Mesendoderm (in vitro differentiated cells): ENCODE measurements around the gene USH2A.
"Not testable (repeated sequence)": the region's sequence is repeated elsewhere in the genome, so short reads cannot be mapped to it uniquely, and the experiment has no call there.

Experiments
- DNase-seq: peaks from one replicate; pipeline ENCODE4 v3.0.0; 2013
- H2AK5ac ChIP-seq: 2 replicates; pipeline ENCODE4 v1.6.1; 2013; ENCODE audit warnings: low read length, inconsistent platforms
- H2BK120ac ChIP-seq: 2 replicates; pipeline ENCODE4 v1.6.1; 2013; ENCODE audit warnings: low read depth, mild to moderate bottlenecking, low read length, moderate library complexity, mixed read lengths
- H2BK15ac ChIP-seq: replicated peaks from 2 replicates; pipeline ENCODE4 v1.6.1; 2013; ENCODE audit warnings: low read depth, mild to moderate bottlenecking, moderate library complexity
- H2BK5ac ChIP-seq: 2 replicates; pipeline ENCODE4 v1.6.1; 2013; ENCODE audit warnings: low read length, inconsistent platforms
- H3K18ac ChIP-seq: 2 replicates; pipeline ENCODE4 v1.6.1; 2013; ENCODE audit warnings: mild to moderate bottlenecking, low read length, mixed read lengths
- H3K23ac ChIP-seq: one replicate; pipeline ENCODE4 v1.6.1; 2013; ENCODE audit warnings: low read length
- H3K27ac ChIP-seq: 2 replicates; pipeline ENCODE4 v1.5.1; 2013; ENCODE audit warnings: low read depth, mild to moderate bottlenecking, inconsistent platforms, low read length, moderate library complexity
- H3K27me3 ChIP-seq: 2 replicates; pipeline ENCODE4 v1.6.1; 2013; ENCODE audit warnings: low read length, control low read depth, mild to moderate bottlenecking, inconsistent platforms; ENCODE audit not compliant: insufficient read depth, poor library complexity
- H3K36me3 ChIP-seq: 2 replicates; pipeline ENCODE4 v1.6.1; 2013; ENCODE audit warnings: low read length, inconsistent platforms; ENCODE audit not compliant: control insufficient read depth, insufficient read depth
- H3K4ac ChIP-seq: one replicate; pipeline ENCODE4 v1.6.1; 2013; ENCODE audit warnings: low read depth, mild to moderate bottlenecking, low read length, moderate library complexity
- H3K4me1 ChIP-seq: 2 replicates; pipeline ENCODE4 v1.6.1; 2013; ENCODE audit warnings: low read depth, low read length, inconsistent platforms; ENCODE audit not compliant: control insufficient read depth
- H3K4me2 ChIP-seq: 2 replicates; pipeline ENCODE4 v1.6.1; 2013; ENCODE audit warnings: low read length
- H3K4me3 ChIP-seq: 2 replicates; pipeline ENCODE4 v1.5.1; 2013; ENCODE audit warnings: mild to moderate bottlenecking, low read length
- H3K56ac ChIP-seq: one replicate; pipeline ENCODE4 v1.6.1; 2013; ENCODE audit warnings: low read length
- H3K79me1 ChIP-seq: 2 replicates; pipeline ENCODE4 v1.6.1; 2013; ENCODE audit warnings: low read length, inconsistent platforms
- H3K79me2 ChIP-seq: 2 replicates; pipeline ENCODE4 v1.6.1; 2013; ENCODE audit warnings: mild to moderate bottlenecking, low read length; ENCODE audit not compliant: control insufficient read depth, insufficient read depth
- H3K9ac ChIP-seq: 2 replicates; pipeline ENCODE4 v1.6.1; 2013; ENCODE audit warnings: low read length, inconsistent platforms
- H4K5ac ChIP-seq: one replicate; pipeline ENCODE4 v1.6.1; 2013; ENCODE audit warnings: low read length
- H4K8ac ChIP-seq: one replicate; pipeline ENCODE4 v1.6.1; 2013; ENCODE audit warnings: low read depth, mild to moderate bottlenecking, control low read depth, low read length, moderate library complexity
- WGBS: extraction: QIAGEN DNeasy Blood & Tissue Kit; methylation state at CpG from one replicate; pipeline ENCODE4 v1.1.7; 2013; ENCODE audit warnings: low lambda C conversion rate, missing lambda C conversion rate; ENCODE audit not compliant: insufficient coverage; ENCODE audit errors: extremely low coverage; 5-methylcytosine and 5-hydroxymethylcytosine counted together

Gene USH2A

DNA sequence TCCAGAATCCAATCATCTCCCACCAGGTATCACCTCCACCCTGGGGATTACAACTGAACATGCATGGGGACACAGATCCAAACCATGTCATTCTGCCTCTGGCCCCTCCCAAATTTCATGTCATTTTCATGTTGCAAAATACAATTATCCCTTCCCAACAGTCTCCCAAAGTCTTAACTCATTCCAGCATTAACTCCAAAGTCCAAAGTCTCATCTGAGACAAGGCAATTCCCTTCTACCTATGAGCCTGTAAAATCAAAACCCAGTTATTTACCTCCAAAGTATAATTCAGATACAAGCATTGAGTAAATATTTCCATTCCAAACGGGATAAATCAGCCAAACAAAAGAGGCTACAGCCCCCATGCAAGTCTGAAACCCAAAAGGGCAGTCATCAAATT is 73.1 kb downstream of the USH2A start:
- Histone ChIP-seq H3K27me3 (no peaks in the 10 kb centered on the region), H3K4me2 (no peak overlapping the region), H4K5ac (no peak overlapping the region), H3K79me2 (no peaks in the 10 kb centered on the region), H3K27ac (no peak overlapping the region), H3K4me3 (no peak overlapping the region), H2BK120ac (no peak overlapping the region), H3K4me1 (no peaks in the 10 kb centered on the region), H3K56ac (no peak overlapping the region), H4K8ac (no peak overlapping the region), H2BK15ac (no peak overlapping the region), H3K23ac (no peak overlapping the region), H3K36me3 (no peaks in the 10 kb centered on the region), H3K4ac (no peak overlapping the region), H3K18ac (no peak overlapping the region), H2AK5ac (no peak overlapping the region), H2BK5ac (no peak overlapping the region), H3K9ac (no peak overlapping the region), H3K79me1 (no peaks in the 10 kb centered on the region)
- WGBS: no CpG with 5 or more reads among the region's 1 CpG
- no peak for DNase-seq

DNA sequence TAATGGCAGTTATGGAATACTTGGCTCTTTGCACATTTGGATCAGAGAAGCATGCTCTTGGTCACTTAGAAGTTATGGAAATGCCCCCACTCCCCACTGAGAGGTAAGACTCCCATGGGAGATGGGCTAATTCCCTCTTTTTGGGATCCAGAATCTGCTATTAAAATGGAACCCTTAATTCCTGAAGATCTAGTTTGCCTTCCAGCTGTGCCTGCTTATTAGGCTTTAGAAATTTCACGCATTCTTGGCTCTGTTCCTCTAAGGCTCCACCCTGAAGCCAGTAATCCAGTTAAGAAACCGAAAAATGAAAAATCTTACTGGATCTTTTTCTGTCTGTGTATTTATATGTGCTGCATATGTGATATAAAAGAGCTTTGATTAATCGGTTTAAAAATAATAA is 76.7 kb downstream of the USH2A start:
- H3K4me2 ChIP-seq: no peak overlapping the region
- no peak overlapping the region for H3K4me3 ChIP-seq
- H2BK120ac ChIP-seq: no peak overlapping the region
- no peak overlapping the region for H4K8ac ChIP-seq
- WGBS: 100% methylated on average over 1 of the region's 3 CpGs
- no peaks in the 10 kb centered on the region for H3K4me1 ChIP-seq
- H3K27ac ChIP-seq: no peak overlapping the region
- no peak overlapping the region for H3K23ac ChIP-seq
- H3K4ac ChIP-seq: no peak overlapping the region
- no peak overlapping the region for H2BK5ac ChIP-seq
- no peak overlapping the region for H3K18ac ChIP-seq
- no peak overlapping the region for H4K5ac ChIP-seq
- H3K79me1 ChIP-seq: no peaks in the 10 kb centered on the region
- no peak overlapping the region for H3K56ac ChIP-seq
- no peaks in the 10 kb centered on the region for H3K79me2 ChIP-seq
- no peak overlapping the region for H2AK5ac ChIP-seq
- no peak overlapping the region for H2BK15ac ChIP-seq
- no peak for DNase-seq
- no peaks in the 10 kb centered on the region for H3K36me3 ChIP-seq
- no peaks in the 10 kb centered on the region for H3K27me3 ChIP-seq
- H3K9ac ChIP-seq: no peak overlapping the region

DNA sequence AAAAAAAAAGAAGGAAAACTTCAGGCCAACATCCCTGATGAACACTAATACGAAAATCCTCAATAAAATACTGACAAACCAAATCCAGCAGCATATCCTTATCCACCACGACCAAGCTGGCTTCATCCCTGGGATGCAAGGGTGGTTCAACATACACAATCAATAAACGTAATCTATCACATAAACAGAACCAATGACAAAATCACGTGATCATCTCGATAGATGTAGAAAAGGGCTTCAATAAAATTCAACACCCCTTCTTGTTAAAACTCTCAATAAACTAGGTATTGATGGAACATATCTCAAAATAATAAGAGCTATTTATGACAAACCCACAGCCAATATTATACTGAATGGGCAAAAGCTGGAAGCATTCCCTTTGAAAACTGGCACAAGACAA is 82.7 kb downstream of the USH2A start:
- not testable (repeated sequence) for H2AK5ac ChIP-seq, H3K79me1 ChIP-seq, H4K8ac ChIP-seq, H3K79me2 ChIP-seq, H4K5ac ChIP-seq, H2BK5ac ChIP-seq, H3K4ac ChIP-seq, H2BK120ac ChIP-seq, H3K4me1 ChIP-seq, H3K18ac ChIP-seq, H3K9ac ChIP-seq, H3K27me3 ChIP-seq, H3K27ac ChIP-seq, H3K56ac ChIP-seq, H3K23ac ChIP-seq, DNase-seq, H3K36me3 ChIP-seq, H3K4me2 ChIP-seq, H2BK15ac ChIP-seq, H3K4me3 ChIP-seq
- no CpG with 5 or more reads among the region's 5 CpGs for WGBS

DNA sequence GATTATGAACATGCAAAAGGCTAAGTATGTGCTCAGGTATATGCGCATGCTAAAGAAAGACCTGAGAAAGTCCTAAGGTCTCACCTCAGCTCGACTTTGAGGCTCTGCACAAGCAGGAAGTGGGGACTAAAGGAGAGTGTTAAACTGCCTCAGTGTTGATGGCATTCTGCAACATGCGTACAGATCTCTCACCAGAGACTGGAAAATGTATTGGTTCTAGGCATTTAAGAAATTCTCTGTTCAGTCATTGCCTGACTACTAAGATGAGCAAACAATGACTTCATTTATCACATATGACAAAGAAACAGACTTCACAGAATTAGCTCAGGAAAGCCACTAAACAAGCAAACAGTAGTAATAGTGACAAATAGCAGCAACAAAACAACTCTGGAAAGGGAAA is 90.8 kb downstream of the USH2A start:
- H3K4me2 ChIP-seq: no peak overlapping the region
- no peaks in the 10 kb centered on the region for H3K36me3 ChIP-seq
- H3K4me1 ChIP-seq: no peaks in the 10 kb centered on the region
- no peak overlapping the region for H3K23ac ChIP-seq
- no peak overlapping the region for H2BK5ac ChIP-seq
- H2BK15ac ChIP-seq: no peak overlapping the region
- H3K4me3 ChIP-seq: no peak overlapping the region
- no peak for DNase-seq
- no peaks in the 10 kb centered on the region for H3K79me2 ChIP-seq
- no peak overlapping the region for H3K56ac ChIP-seq
- H3K18ac ChIP-seq: no peak overlapping the region
- no peak overlapping the region for H4K5ac ChIP-seq
- H4K8ac ChIP-seq: no peak overlapping the region
- H3K9ac ChIP-seq: no peak overlapping the region
- no peaks in the 10 kb centered on the region for H3K79me1 ChIP-seq
- H2BK120ac ChIP-seq: no peak overlapping the region
- WGBS: no CpG with 5 or more reads among the region's 3 CpGs
- no peak overlapping the region for H3K27ac ChIP-seq
- no peaks in the 10 kb centered on the region for H3K27me3 ChIP-seq
- H2AK5ac ChIP-seq: no peak overlapping the region
- H3K4ac ChIP-seq: no peak overlapping the region

DNA sequence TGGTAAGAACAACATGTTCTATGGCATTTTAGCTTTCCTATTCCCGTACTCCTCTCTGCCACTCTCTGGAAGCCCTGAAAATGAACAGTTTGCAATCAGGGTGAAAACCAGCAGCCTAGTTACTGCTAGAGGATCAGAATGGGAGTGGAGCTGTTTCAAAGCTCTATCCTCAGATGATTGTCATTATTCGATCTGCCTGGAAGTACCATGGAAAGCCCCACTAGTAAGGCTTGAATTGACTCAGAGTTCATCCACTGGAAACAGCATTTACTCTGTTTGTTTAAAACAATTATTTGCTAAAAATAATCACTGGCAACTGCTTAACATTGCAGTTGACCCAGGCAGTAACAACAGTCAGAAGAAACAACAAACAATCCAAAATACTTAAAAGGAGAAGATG is 91.2 kb downstream of the USH2A start:
- Histone ChIP-seq H2BK15ac (no peak overlapping the region), H3K27ac (no peak overlapping the region), H3K4ac (no peak overlapping the region), H3K4me1 (no peaks in the 10 kb centered on the region), H4K5ac (no peak overlapping the region), H3K27me3 (no peaks in the 10 kb centered on the region), H3K9ac (no peak overlapping the region), H3K56ac (no peak overlapping the region), H3K4me2 (no peak overlapping the region), H3K36me3 (no peaks in the 10 kb centered on the region), H3K23ac (no peak overlapping the region), H3K79me1 (no peaks in the 10 kb centered on the region), H2AK5ac (no peak overlapping the region), H2BK5ac (no peak overlapping the region), H3K18ac (no peak overlapping the region), H3K4me3 (no peak overlapping the region), H3K79me2 (no peaks in the 10 kb centered on the region), H4K8ac (no peak overlapping the region), H2BK120ac (no peak overlapping the region)
- WGBS: no CpG with 5 or more reads among the region's 2 CpGs
- DNase-seq: no peak

DNA sequence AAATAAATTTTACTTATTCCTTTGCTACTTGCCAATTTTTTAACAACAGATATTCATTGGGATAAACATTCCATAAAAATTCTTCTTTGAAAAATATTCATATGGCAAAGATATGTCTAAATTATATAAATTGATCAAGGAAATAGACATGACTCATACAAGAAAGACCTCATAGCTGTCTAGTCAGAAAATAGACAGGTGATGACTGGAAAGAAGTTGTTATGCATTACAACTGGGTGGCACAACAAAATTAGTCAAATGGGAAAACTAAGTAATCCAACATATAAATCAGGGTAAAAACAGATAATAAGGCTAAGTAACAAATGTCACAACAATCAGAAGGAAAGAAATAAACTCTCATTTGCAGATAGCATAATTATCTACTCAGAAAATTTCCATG is 92.0 kb downstream of the USH2A start:
- no peaks in the 10 kb centered on the region for H3K36me3 ChIP-seq
- H3K27ac ChIP-seq: no peak overlapping the region
- H3K79me1 ChIP-seq: no peaks in the 10 kb centered on the region
- H3K4ac ChIP-seq: no peak overlapping the region
- no peak overlapping the region for H3K4me2 ChIP-seq
- no peak overlapping the region for H2AK5ac ChIP-seq
- H3K4me1 ChIP-seq: no peaks in the 10 kb centered on the region
- H3K18ac ChIP-seq: no peak overlapping the region
- no peak overlapping the region for H3K4me3 ChIP-seq
- H3K56ac ChIP-seq: no peak overlapping the region
- no peak overlapping the region for H2BK5ac ChIP-seq
- H3K9ac ChIP-seq: no peak overlapping the region
- no peak overlapping the region for H2BK15ac ChIP-seq
- no peak for DNase-seq
- no peak overlapping the region for H4K8ac ChIP-seq
- H3K79me2 ChIP-seq: no peaks in the 10 kb centered on the region
- H4K5ac ChIP-seq: no peak overlapping the region
- no peaks in the 10 kb centered on the region for H3K27me3 ChIP-seq
- no peak overlapping the region for H2BK120ac ChIP-seq
- H3K23ac ChIP-seq: no peak overlapping the region
